COR-L47 (cell line): ENCODE results near the gene IFIT1.
"Not testable (repeated sequence)": the region's sequence is repeated elsewhere in the genome, so short reads cannot be mapped to it uniquely, and the experiment has no call there.

Experiments
- DNase-seq: peaks from one replicate; lab custom pipeline; 2025; lab: John Stamatoyannopoulos, UW

IFIT1 gene

GRCh38 chr10:89367529-89367928 is 24.9 kb upstream of the IFIT1 start:
- no peak for DNase-seq

GRCh38 chr10:89368129-89368528 is 24.3 kb upstream of the IFIT1 start:
- no peak for DNase-seq

GRCh38 chr10:89369156-89370105 is 23.0 kb upstream of the IFIT1 start:
- DNase-seq: no peak

DNA sequence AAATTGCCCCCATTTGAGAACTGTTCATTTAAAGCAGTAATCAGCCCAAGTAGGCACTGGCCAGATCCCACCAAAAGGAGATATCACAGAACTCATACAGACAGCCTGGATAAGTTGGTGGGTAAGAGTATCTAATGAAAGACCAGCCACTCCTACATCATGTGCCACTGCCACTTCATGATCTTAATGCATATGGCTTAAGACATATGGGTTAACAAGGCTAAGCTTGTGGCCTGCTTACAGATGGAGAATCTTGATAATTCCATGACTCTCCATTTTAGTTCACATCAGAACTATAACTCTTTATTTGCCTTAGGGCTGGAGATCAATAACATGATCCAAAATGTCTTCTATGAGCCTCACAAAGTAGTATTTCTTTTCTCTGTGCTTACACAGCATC is 21.3 kb upstream of the IFIT1 start:
- DNase-seq: no peak

DNA sequence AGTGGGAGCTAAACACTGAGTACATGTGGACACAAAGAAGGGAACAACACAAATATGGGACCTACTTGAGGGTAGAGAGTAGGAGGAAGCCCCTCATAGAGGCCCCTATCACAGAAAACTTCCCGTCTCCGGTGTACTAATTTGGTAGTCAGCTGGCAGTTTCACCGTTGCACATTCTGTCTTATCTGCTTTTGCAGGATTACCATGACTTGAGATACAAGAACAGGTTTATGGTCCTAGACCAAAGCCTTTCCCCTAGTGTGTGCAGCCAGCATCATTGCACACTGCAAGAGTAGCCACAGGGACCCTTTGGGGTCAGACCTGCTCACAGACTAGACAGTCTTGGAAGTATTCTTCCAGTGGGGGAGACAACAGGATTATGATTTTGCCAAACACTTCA is 20.4 kb upstream of the IFIT1 start:
- DNase-seq: no peak

DNA sequence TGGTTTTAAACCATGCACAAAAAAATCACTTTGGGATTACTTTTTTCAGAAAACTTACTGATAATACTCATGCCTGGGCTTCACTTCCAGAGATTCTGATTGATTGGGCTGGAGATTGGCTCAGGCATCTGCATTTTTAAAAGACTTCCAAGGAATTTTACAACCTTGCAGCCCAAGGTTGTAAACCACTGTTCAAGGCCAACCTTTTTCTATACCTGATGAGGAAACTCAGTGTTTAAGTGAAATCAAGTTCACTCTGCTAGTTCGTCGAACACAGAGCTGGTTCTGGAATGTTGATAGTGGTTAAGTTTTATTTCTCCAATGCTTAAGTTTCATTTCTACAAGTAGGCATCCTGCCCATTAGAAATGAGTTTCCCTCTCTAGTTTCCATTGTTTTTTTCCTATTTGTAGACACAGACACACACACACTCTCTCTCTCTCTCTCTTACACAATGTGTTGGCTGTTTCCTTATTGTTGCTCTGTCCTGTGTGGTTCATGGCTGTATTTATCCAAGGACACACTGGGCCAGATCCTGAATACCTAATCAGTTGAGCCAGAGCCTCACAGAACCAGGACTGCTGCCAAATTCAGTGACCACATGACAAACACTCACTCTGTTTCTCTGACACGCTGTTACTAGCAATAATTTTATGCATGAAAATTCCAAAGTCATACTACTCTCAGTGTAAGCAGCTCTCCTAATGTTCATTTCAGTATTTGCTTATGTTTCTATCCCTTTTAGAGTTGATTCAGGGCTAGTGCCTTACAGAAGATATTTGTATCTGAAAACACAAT is 18.3 kb upstream of the IFIT1 start:
- DNase-seq: peak; percentile 39

DNA sequence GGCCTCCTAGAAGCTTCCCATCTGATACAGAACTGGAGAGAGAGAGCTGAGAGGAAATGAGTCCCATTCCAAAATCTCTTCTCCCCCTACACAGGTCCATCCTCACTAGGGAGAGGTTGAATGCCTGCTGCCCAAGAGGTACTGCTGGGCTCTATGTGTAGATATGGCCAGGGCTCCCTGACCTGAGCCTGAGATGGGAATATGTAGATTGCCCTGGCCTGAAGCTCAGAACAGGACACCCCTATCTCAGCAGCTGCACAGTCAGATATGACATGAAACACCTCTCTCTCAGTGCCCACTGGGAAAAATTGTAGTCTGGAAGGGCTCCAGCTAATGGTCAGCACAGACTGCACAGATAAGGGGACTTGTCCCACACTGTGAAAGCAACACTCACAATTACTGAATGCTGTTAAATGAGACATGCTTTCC is 17.7 kb upstream of the IFIT1 start:
- DNase-seq: no peak

GRCh38 chr10:89377705-89378637 is 14.5 kb upstream of the IFIT1 start, which contains the start of gene IFIT1B:
Gene IFIT1B (plus strand): TSS chr10:89378056. CDS start chr10:89378136, 80 bp downstream.
- no peak for DNase-seq

DNA sequence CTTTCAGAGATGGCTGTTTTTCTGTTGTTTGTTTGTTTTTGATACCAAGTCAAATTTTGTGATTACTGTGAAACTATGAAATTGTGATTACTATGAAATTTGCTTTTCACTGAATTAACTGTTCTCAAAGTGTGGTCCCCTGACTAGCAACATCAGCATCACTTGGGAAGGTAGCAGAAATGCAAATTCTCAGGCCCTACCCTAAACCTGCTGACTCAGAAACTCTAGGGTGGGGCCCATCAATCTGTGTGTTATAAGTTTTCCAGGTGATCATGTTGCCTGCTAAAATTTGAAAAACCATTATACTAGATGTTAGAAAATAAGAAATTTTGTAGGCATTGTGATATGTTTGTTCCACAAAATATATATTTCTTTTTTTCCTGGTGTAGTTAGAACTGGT is 13.3 kb upstream of the IFIT1 start:
- no peak for DNase-seq

- no peak for DNase-seq
These were observed 9.7 kb upstream of the IFIT1 start for GRCh38 chr10:89382757-89383156.

DNA sequence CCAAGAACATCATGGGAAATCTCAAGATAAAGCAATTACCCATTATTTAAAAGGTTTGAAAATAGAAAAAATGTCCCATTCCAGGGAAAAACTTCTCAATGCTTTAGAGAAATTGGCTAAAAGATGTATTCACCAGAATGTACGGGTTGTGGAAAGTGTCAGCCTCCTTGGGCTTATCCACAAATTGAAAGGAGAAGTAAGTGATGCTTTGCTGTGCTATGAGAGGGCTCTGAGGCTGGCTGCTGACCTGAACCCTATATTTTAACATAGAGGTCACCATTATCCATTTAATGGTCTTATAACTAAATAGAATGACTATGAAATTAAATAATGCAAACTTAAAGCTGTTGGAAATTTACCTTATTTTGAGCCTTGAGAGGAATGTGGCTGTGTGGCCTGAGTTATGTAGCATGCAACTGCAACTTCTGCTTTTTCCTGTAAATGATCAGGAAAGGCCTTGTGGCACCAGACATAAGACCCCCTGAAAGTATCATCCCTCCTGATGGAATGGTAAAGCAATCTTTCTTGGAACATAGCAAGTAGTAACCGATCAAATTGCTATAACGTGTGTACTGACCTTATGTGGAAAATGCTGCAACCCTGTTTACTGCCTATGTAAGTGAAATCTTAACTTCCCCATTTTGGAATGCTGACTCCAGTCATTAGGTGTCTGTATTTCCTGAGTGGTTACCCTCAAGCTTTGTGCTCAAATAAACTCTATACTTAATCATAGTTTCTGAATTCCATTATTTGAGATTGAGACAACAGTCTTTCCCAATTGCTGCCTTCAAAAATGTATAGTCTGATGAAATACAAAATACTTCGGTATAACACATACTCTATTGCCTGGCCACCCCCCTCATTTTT is 7.7 kb upstream of the IFIT1 start:
- no peak for DNase-seq

GRCh38 chr10:89388806-89389205 is 3.6 kb upstream of the IFIT1 start:
- no peak for DNase-seq

GRCh38 chr10:89389254-89389653 is 3.2 kb upstream of the IFIT1 start:
- DNase-seq: no peak

- DNase-seq: peak; percentile 8
These were observed 1.8 kb upstream of the IFIT1 start for GRCh38 chr10:89390476-89391225.

GRCh38 chr10:89391226-89391576 is 1.2 kb upstream of the IFIT1 start:
- not testable (repeated sequence) for DNase-seq

- no peak for DNase-seq
These were observed 551 bp downstream of the IFIT1 start for GRCh38 chr10:89392974-89393373.

DNA sequence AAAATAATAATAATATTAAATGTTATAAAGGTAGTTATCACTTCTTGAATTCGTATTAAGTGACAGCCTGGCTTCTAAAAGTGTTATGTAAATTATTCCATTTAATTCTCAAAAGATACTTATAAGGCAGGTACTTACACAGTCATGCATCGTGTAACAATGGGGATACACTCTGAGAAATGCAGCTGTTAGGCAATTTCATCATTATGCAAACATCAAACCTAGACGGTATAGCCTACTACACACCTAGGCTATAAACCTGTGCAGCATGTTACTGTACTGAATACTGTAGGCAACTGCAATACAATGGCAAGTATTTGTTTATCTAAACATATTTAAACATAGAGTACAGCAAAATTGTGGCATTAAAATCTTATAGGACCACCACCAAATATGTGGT is 1.5 kb downstream of the IFIT1 start:
- no peak for DNase-seq

DNA sequence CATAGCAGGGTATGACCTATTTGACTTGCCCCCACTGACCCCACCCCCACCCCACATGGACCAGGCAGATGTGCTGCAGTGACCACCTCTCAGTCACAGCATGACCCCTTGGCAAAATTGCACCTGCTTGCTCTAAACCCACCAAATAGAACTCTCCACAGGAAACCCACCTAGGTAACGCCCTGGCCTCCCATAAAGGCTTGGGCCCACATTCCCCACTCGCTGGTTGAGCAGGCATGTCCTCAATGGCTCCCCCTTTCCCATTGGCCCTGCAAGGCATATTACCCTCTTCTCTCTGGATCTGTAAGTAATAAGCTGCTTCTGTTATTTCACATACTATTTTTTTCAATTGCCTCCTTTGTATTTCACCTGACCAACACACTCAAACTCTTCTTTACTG is 2.7 kb downstream of the IFIT1 start:
- DNase-seq: no peak

GRCh38 chr10:89398003-89398749 is 5.8 kb downstream of the IFIT1 start:
- DNase-seq: no peak
